ENCODE data around the gene FSD1L. TPM values are rescaled to one million over a fixed set of nuclear protein-coding genes. Genes with fewer than 3 reads are reported as not detected.

FSD1L gene
- total and polyA plus RNA-seq, 10 donors = 0.70 to 5.8 (median 4.3) TPM

- no peak for DNase-seq
- intact Hi-C loops (cut with DNase I; ENCODE audit: low total_unique reads) = no loop called here
- Histone ChIP-seq H3K27me3 (replicated peaks in 1 of 7) (no peaks in the 10 kb centered on the region), H3K27ac (no peak overlapping the region), H3K9me3 (peaks cover 0 to 14% (median 9%) of the 10 kb centered on the region in 8 donors), H3K4me1 (peaks cover 0 to 14% (median 3%) of the 10 kb centered on the region in 6 donors), H3K4me3 (no peak overlapping the region), H3K36me3 (peaks cover 0 to 7% (median 0%) of the 10 kb centered on the region in 6 donors)
- 94 to 99% (median 97%) methylated on average over 12 to 15 of the region's 15 CpGs for WGBS, 5 donors
- TF ChIP-seq CTCF (IDR thresholded peaks at IDR 0.05 in 8 of 11, conservative IDR thresholded peaks at IDR 0.05 in 3 of 11) (no peak), POLR2AphosphoS5 (IDR thresholded peaks at IDR 0.05) (no peak), POLR2A (IDR thresholded peaks at IDR 0.05) (no peak)
These were observed 9.9 kb downstream of the FSD1L start for GRCh38 chr9:105457560-105458294.

- TF ChIP-seq POLR2A (IDR thresholded peaks at IDR 0.05) (no peak), POLR2AphosphoS5 (IDR thresholded peaks at IDR 0.05) (no peak), CTCF (IDR thresholded peaks at IDR 0.05 in 8 of 11, conservative IDR thresholded peaks at IDR 0.05 in 3 of 11) (no peak)
- Histone ChIP-seq H3K4me1 (peaks cover 0 to 14% (median 3%) of the 10 kb centered on the region in 6 donors), H3K4me3 (no peak overlapping the region), H3K9me3 (peaks cover 0 to 14% (median 9%) of the 10 kb centered on the region in 8 donors), H3K27me3 (replicated peaks in 1 of 7) (no peaks in the 10 kb centered on the region), H3K27ac (no peak overlapping the region), H3K36me3 (peaks cover 0 to 7% (median 0%) of the 10 kb centered on the region in 6 donors)
- 90 to 99% (median 95%) methylated on average over 3 of the region's 3 CpGs for WGBS, 5 donors
- intact Hi-C loops (cut with DNase I; ENCODE audit: low total_unique reads) = no loop called here
- DNase-seq = no peak
These were observed 10.6 kb downstream of the FSD1L start for GRCh38 chr9:105458404-105458803.

GRCh38 chr9:105459336-105459735, 11.5 kb downstream of the FSD1L start:
- Histone ChIP-seq H3K36me3 (peaks cover 0 to 7% (median 0%) of the 10 kb centered on the region in 6 donors), H3K27ac (no peak overlapping the region)
- TF ChIP-seq POLR2AphosphoS5 (IDR thresholded peaks at IDR 0.05) (no peak), POLR2A (IDR thresholded peaks at IDR 0.05) (no peak), CTCF (IDR thresholded peaks at IDR 0.05 in 8 of 11, conservative IDR thresholded peaks at IDR 0.05 in 3 of 11) (no peak)

GRCh38 chr9:105466898-105467455, 19.1 kb downstream of the FSD1L start:
- H3K27ac ChIP-seq = no peak overlapping the region
- intact Hi-C loops (cut with DNase I; ENCODE audit: low total_unique reads) = no loop called here
- 71 to 92% (median 91%) methylated on average over 3 of the region's 3 CpGs for WGBS, 5 donors
- TF ChIP-seq CTCF (IDR thresholded peaks at IDR 0.05 in 8 of 11, conservative IDR thresholded peaks at IDR 0.05 in 3 of 11) (no peak), POLR2A (IDR thresholded peaks at IDR 0.05) (no peak), POLR2AphosphoS5 (IDR thresholded peaks at IDR 0.05) (no peak)
- no peaks in the 10 kb centered on the region for H3K4me1 ChIP-seq
- H3K36me3 ChIP-seq = peaks cover 0 to 50% (median 0%) of the 10 kb centered on the region in 6 donors
- H3K4me3 ChIP-seq = no peak overlapping the region
- no peaks in the 10 kb centered on the region for H3K27me3 ChIP-seq (replicated peaks in 1 of 7)
- no peaks in the 10 kb centered on the region for H3K9me3 ChIP-seq
- no peak for DNase-seq

More at GRCh38 chr9:105459336-105459735, 11.5 kb downstream of the FSD1L start:
- H3K4me3 ChIP-seq = no peak overlapping the region
- peaks cover 0 to 14% (median 9%) of the 10 kb centered on the region in 8 donors for H3K9me3 ChIP-seq
- H3K4me1 ChIP-seq = peaks cover 0 to 14% (median 3%) of the 10 kb centered on the region in 6 donors
- intact Hi-C loops (cut with DNase I; ENCODE audit: low total_unique reads) = no loop called here
- H3K27me3 ChIP-seq (replicated peaks in 1 of 7) = no peaks in the 10 kb centered on the region
- no peak for DNase-seq
- WGBS, 5 donors = 56 to 81% (median 67%) methylated on average over 2 of the region's 2 CpGs
